Mucosa of stomach (tissue), 1 donor: Measurements from ENCODE around the gene FKBP15.

Experiments used
- H3K27me3 ChIP-seq: one replicate; pipeline ENCODE4 v1.7.0; 2013; ENCODE audit warnings: mild to moderate bottlenecking, low read length; ENCODE audit not compliant: control insufficient read depth, insufficient read depth
- H3K36me3 ChIP-seq: one replicate; pipeline ENCODE4 v1.7.0; 2013; ENCODE audit warnings: low read length; ENCODE audit not compliant: control insufficient read depth, insufficient read depth
- H3K4me1 ChIP-seq: one replicate; pipeline ENCODE4 v1.7.0; 2013; ENCODE audit warnings: mild to moderate bottlenecking, low read length; ENCODE audit not compliant: control insufficient read depth, insufficient read depth
- H3K4me3 ChIP-seq: one replicate; pipeline ENCODE4 v1.7.0; 2013; ENCODE audit warnings: low read length
- H3K9ac ChIP-seq: one replicate; pipeline ENCODE4 v1.7.0; 2013; ENCODE audit warnings: mild to moderate bottlenecking, low read length, moderate library complexity
- H3K9me3 ChIP-seq: one replicate; pipeline ENCODE4 v1.7.0; 2013; ENCODE audit warnings: mild to moderate bottlenecking, low read length, moderate library complexity; ENCODE audit not compliant: control insufficient read depth
- donor health status: Pancreatic carcinoma.

The FKBP15 gene

DNA sequence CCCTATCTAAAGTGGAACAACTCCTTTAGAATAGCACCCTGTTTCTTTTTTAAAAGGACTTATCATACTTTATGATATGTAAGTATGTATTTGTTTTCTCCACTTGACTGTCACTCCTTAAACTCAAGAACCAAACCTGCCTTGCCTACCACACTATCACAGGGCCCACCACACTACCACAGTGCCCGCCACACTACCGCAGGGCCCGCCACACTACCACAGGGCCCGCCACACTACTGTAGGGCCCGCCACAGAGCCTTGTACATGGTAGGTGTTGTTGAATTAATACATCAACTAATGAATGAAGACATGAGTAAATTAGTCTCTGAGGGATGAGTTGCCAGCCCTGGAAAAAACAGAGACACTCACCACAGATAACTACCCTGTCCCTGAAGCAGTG lies 52.3 kb downstream of the FKBP15 start:
- Histone ChIP-seq H3K36me3 (peaks cover 32% of the 10 kb centered on the region), H3K27me3 (no peaks in the 10 kb centered on the region), H3K9ac (no peak overlapping the region), H3K4me1 (no peaks in the 10 kb centered on the region), H3K4me3 (no peak overlapping the region), H3K9me3 (no peaks in the 10 kb centered on the region)

- Histone ChIP-seq H3K4me1 (no peaks in the 10 kb centered on the region), H3K4me3 (no peak overlapping the region), H3K9me3 (no peaks in the 10 kb centered on the region), H3K36me3 (peaks cover 26% of the 10 kb centered on the region), H3K27me3 (no peaks in the 10 kb centered on the region), H3K9ac (no peak overlapping the region)
Observed at GRCh38 chr9:113166039-113166438, 55.0 kb downstream of the FKBP15 start.

DNA sequence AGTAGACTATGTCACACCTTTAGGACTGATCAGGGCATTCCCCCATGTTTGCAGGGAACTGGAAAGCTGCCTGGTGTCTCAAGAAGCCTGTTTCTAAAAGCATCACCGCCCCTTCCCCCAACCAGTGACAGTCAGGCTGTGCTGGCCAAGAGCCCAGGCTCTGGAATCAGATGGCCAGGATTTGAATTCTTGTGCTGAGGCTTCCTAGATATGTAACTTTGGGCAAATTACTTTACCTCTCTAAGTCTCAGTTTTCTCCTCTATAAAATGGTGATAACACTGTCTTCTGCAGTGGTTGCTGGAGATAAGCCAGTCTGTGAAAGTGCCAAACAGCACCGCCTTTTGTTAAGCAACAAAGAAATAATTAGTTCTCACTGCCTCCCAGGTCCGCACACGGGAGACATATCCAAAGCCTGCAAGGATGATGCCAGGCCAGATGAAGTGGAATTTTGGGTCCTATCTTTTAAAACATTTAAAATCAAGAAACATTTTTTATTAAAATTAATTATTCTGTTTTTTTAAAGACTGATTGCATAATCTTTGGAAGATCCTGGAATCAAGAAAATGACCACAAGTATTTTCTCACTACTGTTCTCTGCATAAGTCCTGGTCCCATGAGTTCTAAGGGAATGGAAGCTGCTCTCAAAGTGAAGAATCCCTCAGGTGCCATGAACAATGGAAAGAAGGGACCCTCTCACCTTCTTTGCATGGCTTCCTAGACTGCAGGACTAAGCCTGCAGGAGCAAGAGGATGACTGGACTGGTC lies 56.4 kb downstream of the FKBP15 start:
- H3K9me3 ChIP-seq, result no peaks in the 10 kb centered on the region
- H3K9ac ChIP-seq, result no peak overlapping the region
- no peaks in the 10 kb centered on the region for H3K27me3 ChIP-seq
- H3K4me3 ChIP-seq, result no peak overlapping the region
- peaks cover 26% of the 10 kb centered on the region for H3K36me3 ChIP-seq
- H3K4me1 ChIP-seq, result no peaks in the 10 kb centered on the region

DNA sequence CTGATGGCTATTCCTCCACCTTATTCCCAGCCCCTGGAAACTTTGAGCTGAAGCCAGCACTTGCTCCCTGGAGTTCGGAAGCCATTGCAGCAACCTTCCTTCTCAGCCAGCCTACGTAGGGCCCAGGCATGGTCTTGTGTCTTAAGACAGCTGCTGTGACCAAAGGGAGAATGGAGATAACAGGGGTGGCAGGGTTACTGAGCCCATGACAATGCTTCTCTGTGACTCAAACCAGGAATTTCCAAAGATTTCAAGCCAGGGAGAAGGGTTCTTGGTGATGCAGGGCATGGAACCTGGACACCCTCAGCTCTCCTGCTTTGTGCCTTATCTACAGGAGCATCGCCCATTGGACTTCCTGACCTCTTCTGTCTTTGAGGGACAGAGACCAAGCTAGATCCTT lies 58.1 kb downstream of the FKBP15 start:
- H3K4me3 ChIP-seq, result no peak overlapping the region
- peaks cover 15% of the 10 kb centered on the region for H3K36me3 ChIP-seq
- no peaks in the 10 kb centered on the region for H3K27me3 ChIP-seq
- H3K4me1 ChIP-seq, result no peaks in the 10 kb centered on the region
- no peaks in the 10 kb centered on the region for H3K9me3 ChIP-seq
- no peak overlapping the region for H3K9ac ChIP-seq

- no peak overlapping the region for H3K9ac ChIP-seq
- no peak overlapping the region for H3K4me3 ChIP-seq
- no peaks in the 10 kb centered on the region for H3K27me3 ChIP-seq
- H3K9me3 ChIP-seq, result no peaks in the 10 kb centered on the region
- no peaks in the 10 kb centered on the region for H3K4me1 ChIP-seq
- H3K36me3 ChIP-seq, result peaks cover 7% of the 10 kb centered on the region
Observed at GRCh38 chr9:113160571-113160970, 60.5 kb downstream of the FKBP15 start.

GRCh38 chr9:113158446-113158845 lies 62.6 kb downstream of the FKBP15 start:
- Histone ChIP-seq H3K36me3 (no peaks in the 10 kb centered on the region), H3K4me3 (no peak overlapping the region), H3K9ac (no peak overlapping the region), H3K4me1 (no peaks in the 10 kb centered on the region), H3K9me3 (no peaks in the 10 kb centered on the region), H3K27me3 (no peaks in the 10 kb centered on the region)

DNA sequence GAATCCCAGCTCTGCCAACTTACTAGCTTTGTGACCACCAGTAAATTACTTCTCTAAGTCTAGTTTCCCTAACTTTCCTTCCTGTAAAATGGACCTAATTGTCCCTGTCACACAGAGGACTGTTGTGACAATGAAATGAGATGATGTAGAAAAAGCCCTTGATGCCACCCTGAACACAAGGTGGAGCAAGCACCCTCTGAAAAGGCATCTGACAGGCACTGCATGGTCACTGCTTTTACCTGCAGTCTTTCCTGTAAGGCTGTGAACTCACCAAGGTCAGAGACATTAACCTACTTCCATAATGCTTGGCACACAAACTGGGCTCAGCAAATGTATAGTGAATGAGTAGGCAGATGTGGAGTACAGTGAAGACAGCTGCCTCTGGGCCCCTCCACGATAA lies 64.2 kb downstream of the FKBP15 start:
- H3K36me3 ChIP-seq, result no peaks in the 10 kb centered on the region
- H3K4me3 ChIP-seq, result no peak overlapping the region
- H3K9ac ChIP-seq, result no peak overlapping the region
- H3K4me1 ChIP-seq, result peaks cover 7% of the 10 kb centered on the region
- no peaks in the 10 kb centered on the region for H3K9me3 ChIP-seq
- no peaks in the 10 kb centered on the region for H3K27me3 ChIP-seq

GRCh38 chr9:113155911-113156588 lies 65.0 kb downstream of the FKBP15 start:
- no peaks in the 10 kb centered on the region for H3K36me3 ChIP-seq
- H3K27me3 ChIP-seq, result no peaks in the 10 kb centered on the region
- H3K4me1 ChIP-seq, result peaks cover 13% of the 10 kb centered on the region
- no peak overlapping the region for H3K9ac ChIP-seq
- no peak overlapping the region for H3K4me3 ChIP-seq
- H3K9me3 ChIP-seq, result no peaks in the 10 kb centered on the region

DNA sequence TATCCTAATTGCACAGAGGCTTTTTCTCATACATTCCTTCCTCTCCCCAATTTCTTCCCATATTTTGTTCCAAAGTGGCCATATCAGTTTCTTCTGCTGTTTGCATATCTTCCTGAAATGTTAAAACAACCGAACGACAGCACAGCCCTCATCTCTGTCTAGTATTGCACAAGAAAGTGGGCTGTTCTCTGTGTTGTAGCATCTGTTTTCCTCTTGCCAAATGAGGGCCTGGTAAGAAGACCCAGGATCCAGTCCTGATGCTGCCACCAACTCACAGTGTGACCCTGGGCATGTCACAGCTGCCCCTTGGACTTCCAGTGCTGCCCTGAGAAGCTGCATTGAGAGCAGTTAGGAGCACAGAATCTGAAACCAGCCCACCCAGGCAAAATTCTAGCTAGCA lies 66.1 kb downstream of the FKBP15 start:
- Histone ChIP-seq H3K9ac (no peak overlapping the region), H3K27me3 (no peaks in the 10 kb centered on the region), H3K36me3 (no peaks in the 10 kb centered on the region), H3K4me3 (no peak overlapping the region), H3K9me3 (no peaks in the 10 kb centered on the region), H3K4me1 (peaks cover 13% of the 10 kb centered on the region)

- Histone ChIP-seq H3K9me3 (no peaks in the 10 kb centered on the region), H3K4me1 (peaks cover 13% of the 10 kb centered on the region), H3K27me3 (no peaks in the 10 kb centered on the region), H3K9ac (no peak overlapping the region), H3K36me3 (no peaks in the 10 kb centered on the region), H3K4me3 (no peak overlapping the region)
Observed at GRCh38 chr9:113154471-113154870, 66.6 kb downstream of the FKBP15 start.

DNA sequence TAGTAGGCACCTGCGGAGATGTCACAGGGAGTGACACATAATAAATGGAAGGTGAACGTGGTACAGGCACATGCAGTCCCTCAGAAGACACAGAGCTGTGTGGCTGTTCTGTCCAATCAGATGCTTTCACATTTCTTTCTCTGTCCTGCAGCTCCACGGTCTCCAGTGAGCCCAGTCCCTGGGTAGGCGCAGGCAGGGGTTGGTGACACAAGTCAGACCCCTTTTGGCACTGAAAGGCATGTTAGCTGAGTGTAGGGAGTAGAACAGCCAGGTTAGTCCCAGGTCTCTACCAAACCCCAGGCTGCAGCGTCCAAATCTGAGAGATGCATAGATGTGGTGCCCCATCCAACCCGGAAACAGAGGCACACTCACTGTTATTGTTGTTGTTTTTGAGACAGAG lies 67.5 kb downstream of the FKBP15 start:
- H3K9me3 ChIP-seq, result no peaks in the 10 kb centered on the region
- no peaks in the 10 kb centered on the region for H3K27me3 ChIP-seq
- H3K36me3 ChIP-seq, result no peaks in the 10 kb centered on the region
- no peak overlapping the region for H3K4me3 ChIP-seq
- H3K9ac ChIP-seq, result no peak overlapping the region
- peaks cover 13% of the 10 kb centered on the region for H3K4me1 ChIP-seq

GRCh38 chr9:113152699-113153098 lies 68.4 kb downstream of the FKBP15 start:
- H3K9ac ChIP-seq, result no peak overlapping the region

More at GRCh38 chr9:113152699-113153098, 68.4 kb downstream of the FKBP15 start:
- H3K27me3 ChIP-seq, result no peaks in the 10 kb centered on the region
- no peak overlapping the region for H3K4me3 ChIP-seq
- H3K36me3 ChIP-seq, result no peaks in the 10 kb centered on the region
- H3K4me1 ChIP-seq, result peaks cover 13% of the 10 kb centered on the region
- H3K9me3 ChIP-seq, result no peaks in the 10 kb centered on the region
